Spleen (tissue), 11 donors: Measurements from ENCODE around the gene BARX1. TPM values are rescaled to one million over a fixed set of nuclear protein-coding genes. Genes with fewer than 3 reads are reported as not detected.

Source experiments
- DNase-seq: peaks from one replicate; pipeline ENCODE4 v3.0.0-alpha.2; 2020
- H3K27ac ChIP-seq, 8 donors: fragments of 200-600 bp; sonication (generic) in 7 of 8; 1 replicate in 4 of 8; 2 replicates in 4 of 8; pipeline versions ENCODE4 v1.5.0 to v1.8.0; 2016 to 2021; ENCODE audit warnings: inconsistent platforms in 4 of 8, mild to moderate bottlenecking in 4 of 8, moderate library complexity in 1 of 8
- H3K27me3 ChIP-seq, 7 donors: fragments of 200-600 bp; sonication (generic) in 6 of 7; replicated peaks in 1 of 7; 1 replicate in 4 of 7; 2 replicates in 3 of 7; pipeline versions ENCODE4 v1.5.0 to v1.8.0; 2016 to 2021; ENCODE audit warnings: inconsistent platforms in 3 of 7, mild to moderate bottlenecking in 1 of 7
- H3K36me3 ChIP-seq, 6 donors: fragments of 200-600 bp; sonication (generic) in 5 of 6; 1 replicate in 4 of 6; 2 replicates in 2 of 6; pipeline versions ENCODE4 v1.5.0 to v1.8.0; 2016 to 2021; ENCODE audit warnings: inconsistent platforms in 2 of 6
- H3K4me1 ChIP-seq, 6 donors: fragments of 200-600 bp; sonication (generic) in 5 of 6; 1 replicate in 3 of 6; 2 replicates in 3 of 6; pipeline versions ENCODE4 v1.5.0 to v1.8.0; 2016 to 2021; ENCODE audit warnings: inconsistent platforms in 3 of 6
- H3K4me3 ChIP-seq, 8 donors: fragments of 200-600 bp; sonication (generic) in 7 of 8; 1 replicate in 4 of 8; 2 replicates in 4 of 8; pipeline versions ENCODE4 v1.5.0 to v1.8.0; 2016 to 2021; ENCODE audit warnings: inconsistent platforms in 4 of 8, mild to moderate bottlenecking in 4 of 8, moderate library complexity in 2 of 8
- H3K9me3 ChIP-seq, 8 donors: fragments of 200-600 bp; sonication (generic) in 7 of 8; 1 replicate in 4 of 8; 2 replicates in 4 of 8; pipeline versions ENCODE4 v1.5.0 to v1.8.0; 2016 to 2021; ENCODE audit warnings: inconsistent platforms in 4 of 8
- POLR2A ChIP-seq, 3 donors: fragments of 450-650 bp; IDR thresholded peaks; one replicate each; pipeline ENCODE4 v1.5.1; 2017; ENCODE audit warnings: antibody characterized with exemption in 3 of 3, mild to moderate bottlenecking in 1 of 3
- POLR2AphosphoS5 ChIP-seq, 3 donors: sonication (generic); formaldehyde crosslinking; IDR thresholded peaks; one replicate each; pipeline ENCODE4 v1.5.1; 2017; ENCODE audit warnings: antibody characterized with exemption in 3 of 3
- WGBS, 5 donors: extraction: QIAGEN DNeasy Blood & Tissue Kit in 3 of 5; methylation state at CpG; one replicate each; pipeline versions ENCODE4 v1.1.5 to v1.1.7; 2013 to 2018; 5-methylcytosine and 5-hydroxymethylcytosine counted together
- intact Hi-C: fragments of 100-400 bp; cut with DNase I; formaldehyde crosslinking; loops from one replicate; pipeline ENCODE4 v1.15.0; 2023; ENCODE audit warnings: low total_unique reads
- polyA plus RNA-seq, 3 donors: library from polyadenylated mRNA; stranded (reverse); fragments of 200-250 nt; gene quantifications; one replicate each; pipeline ENCODE4 v1.2.1, GENCODE V29; 2013
- total RNA-seq, 7 donors: library from RNA; depleted of rRNA in 3 of 7; stranded (reverse); fragments of >200 nt in 3 of 7; fragmentation: NEBNext Ultra II Directional in 4 of 7; extraction: Animal tissue kit (Norgen Biotek cat#: 25700) in 4 of 7; gene quantifications; one replicate each; pipeline versions ENCODE4 v1.1.0 to v1.2.1, GENCODE V29; 2016 to 2021
- TF ChIP-seq, protein P1 (sequence below), 11 experiments: fragments of 200-600 bp in 7 of 11; fragments of 450-650 bp in 4 of 11; sonication (generic) in 4 of 11; IDR thresholded peaks in 8 of 11; conservative IDR thresholded peaks in 3 of 11; 1 replicate in 7 of 11; 2 replicates in 4 of 11; pipeline versions ENCODE4 v1.4.0 to v1.8.0; 2016 to 2021; ENCODE audit warnings: antibody characterized with exemption in 11 of 11, inconsistent platforms in 4 of 11, mild to moderate bottlenecking in 1 of 11
- donor health status: healthy with polysubstance abuse.
- donor health status: DM: no; HTN: no; CAD: no; lungs with moderate emphysema.
- donor health status: DM: no; HTN: no; CAD: no.
- donor health status: Bipolar disorder and iron deficiency.
- donor health status: healthy.
- donor health status: DM: no; HTN: no; CAD: no.
- donor health status: DM: yes; HTN: yes; CAD: no.

Gene BARX1
- total and polyA plus RNA-seq, 10 donors, result 0.07 to 0.21 TPM; not detected in 8

- Histone ChIP-seq H3K27me3 (peaks cover 0 to 54% (median 12%) of the 10 kb centered on the region in 7 donors), H3K9me3 (no peaks in the 10 kb centered on the region), H3K36me3 (no peaks in the 10 kb centered on the region), H3K27ac (no peak overlapping the region), H3K4me3 (no peak overlapping the region), H3K4me1 (no peaks in the 10 kb centered on the region)
- TF ChIP-seq POLR2A (IDR thresholded peaks at IDR 0.05), result no peak
- TF ChIP-seq POLR2AphosphoS5 (IDR thresholded peaks at IDR 0.05), result no peak
- TF ChIP-seq, protein P1, sequence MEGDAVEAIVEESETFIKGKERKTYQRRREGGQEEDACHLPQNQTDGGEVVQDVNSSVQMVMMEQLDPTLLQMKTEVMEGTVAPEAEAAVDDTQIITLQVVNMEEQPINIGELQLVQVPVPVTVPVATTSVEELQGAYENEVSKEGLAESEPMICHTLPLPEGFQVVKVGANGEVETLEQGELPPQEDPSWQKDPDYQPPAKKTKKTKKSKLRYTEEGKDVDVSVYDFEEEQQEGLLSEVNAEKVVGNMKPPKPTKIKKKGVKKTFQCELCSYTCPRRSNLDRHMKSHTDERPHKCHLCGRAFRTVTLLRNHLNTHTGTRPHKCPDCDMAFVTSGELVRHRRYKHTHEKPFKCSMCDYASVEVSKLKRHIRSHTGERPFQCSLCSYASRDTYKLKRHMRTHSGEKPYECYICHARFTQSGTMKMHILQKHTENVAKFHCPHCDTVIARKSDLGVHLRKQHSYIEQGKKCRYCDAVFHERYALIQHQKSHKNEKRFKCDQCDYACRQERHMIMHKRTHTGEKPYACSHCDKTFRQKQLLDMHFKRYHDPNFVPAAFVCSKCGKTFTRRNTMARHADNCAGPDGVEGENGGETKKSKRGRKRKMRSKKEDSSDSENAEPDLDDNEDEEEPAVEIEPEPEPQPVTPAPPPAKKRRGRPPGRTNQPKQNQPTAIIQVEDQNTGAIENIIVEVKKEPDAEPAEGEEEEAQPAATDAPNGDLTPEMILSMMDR (IDR thresholded peaks at IDR 0.05 in 8 of 11, conservative IDR thresholded peaks at IDR 0.05 in 3 of 11), result no peak
- DNase-seq, result no peak
- intact Hi-C loops, result no loop called here
- WGBS, 5 donors, result 71 to 97% (median 92%) methylated on average over 4 to 7 of the region's 7 CpGs
Observed at GRCh38 chr9:93910598-93910997, 44.6 kb downstream of the BARX1 start.

DNA sequence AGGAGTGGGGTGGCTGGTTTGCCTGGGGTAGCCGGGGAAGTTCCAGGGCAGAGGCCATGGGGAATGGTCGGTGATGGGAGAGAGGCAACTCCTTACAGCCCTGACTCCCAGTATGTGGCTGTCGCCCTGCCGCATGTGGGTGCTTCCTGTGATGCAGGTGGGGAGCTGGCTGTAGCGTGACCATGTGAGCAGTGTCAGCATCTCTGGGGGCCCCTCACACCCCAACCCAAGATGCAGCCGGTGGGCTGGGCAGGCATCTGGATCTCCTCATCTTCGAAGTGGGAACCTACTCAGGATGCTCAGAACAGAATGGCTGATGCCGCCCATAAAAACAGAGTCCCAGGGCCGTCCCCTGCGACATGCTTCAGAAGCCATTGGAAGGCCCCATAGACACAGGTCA is 45.0 kb downstream of the BARX1 start:
- Histone ChIP-seq H3K4me1 (no peaks in the 10 kb centered on the region), H3K27me3 (peaks cover 0 to 54% (median 12%) of the 10 kb centered on the region in 7 donors), H3K27ac (no peak overlapping the region), H3K4me3 (no peak overlapping the region), H3K9me3 (no peaks in the 10 kb centered on the region), H3K36me3 (no peaks in the 10 kb centered on the region)
- intact Hi-C loops, result no loop called here
- WGBS, 5 donors, result 84 to 92% (median 89%) methylated on average over 8 to 10 of the region's 10 CpGs
- no peak for DNase-seq
- TF ChIP-seq, protein P1 (IDR thresholded peaks at IDR 0.05 in 8 of 11, conservative IDR thresholded peaks at IDR 0.05 in 3 of 11), result no peak
- no peak for TF ChIP-seq POLR2AphosphoS5 (IDR thresholded peaks at IDR 0.05)
- no peak for TF ChIP-seq POLR2A (IDR thresholded peaks at IDR 0.05)

GRCh38 chr9:93909242-93909616 is 45.9 kb downstream of the BARX1 start:
- peak; percentile 31 for DNase-seq
- Histone ChIP-seq H3K27me3 (peaks cover 0 to 57% (median 12%) of the 10 kb centered on the region in 7 donors), H3K36me3 (no peaks in the 10 kb centered on the region), H3K4me1 (no peaks in the 10 kb centered on the region), H3K4me3 (no peak overlapping the region), H3K9me3 (no peaks in the 10 kb centered on the region), H3K27ac (no peak overlapping the region)
- no peak for TF ChIP-seq POLR2A (IDR thresholded peaks at IDR 0.05)
- TF ChIP-seq, protein P1 (IDR thresholded peaks at IDR 0.05 in 8 of 11, conservative IDR thresholded peaks at IDR 0.05 in 3 of 11), result peak in 1 of 11 experiments; percentile 4
- 37 to 45% (median 38%) methylated on average over 6 of the region's 6 CpGs for WGBS, 5 donors
- intact Hi-C loops, result no loop called here

- TF ChIP-seq POLR2AphosphoS5 (IDR thresholded peaks at IDR 0.05) (no peak), POLR2A (IDR thresholded peaks at IDR 0.05) (no peak)
- TF ChIP-seq, protein P1 (IDR thresholded peaks at IDR 0.05 in 8 of 11, conservative IDR thresholded peaks at IDR 0.05 in 3 of 11), result peak in 1 of 11 experiments; percentile 5
- Histone ChIP-seq H3K9me3 (no peaks in the 10 kb centered on the region), H3K4me3 (no peak overlapping the region), H3K36me3 (no peaks in the 10 kb centered on the region), H3K4me1 (no peaks in the 10 kb centered on the region), H3K27ac (no peak overlapping the region), H3K27me3 (peaks cover 0 to 60% (median 12%) of the 10 kb centered on the region in 7 donors)
- 12 to 23% (median 18%) methylated on average over 12 to 15 of the region's 15 CpGs for WGBS, 5 donors
- intact Hi-C loops, result no loop called here
- peak; percentile 62 for DNase-seq
Observed at GRCh38 chr9:93908591-93909241, 46.4 kb downstream of the BARX1 start.
